ENCODE results near the gene SPINT2.

GRCh38 chr19:38321646-38322196 is 57.3 kb downstream of the SPINT2 start:
- TF ChIP-seq, protein P1, sequence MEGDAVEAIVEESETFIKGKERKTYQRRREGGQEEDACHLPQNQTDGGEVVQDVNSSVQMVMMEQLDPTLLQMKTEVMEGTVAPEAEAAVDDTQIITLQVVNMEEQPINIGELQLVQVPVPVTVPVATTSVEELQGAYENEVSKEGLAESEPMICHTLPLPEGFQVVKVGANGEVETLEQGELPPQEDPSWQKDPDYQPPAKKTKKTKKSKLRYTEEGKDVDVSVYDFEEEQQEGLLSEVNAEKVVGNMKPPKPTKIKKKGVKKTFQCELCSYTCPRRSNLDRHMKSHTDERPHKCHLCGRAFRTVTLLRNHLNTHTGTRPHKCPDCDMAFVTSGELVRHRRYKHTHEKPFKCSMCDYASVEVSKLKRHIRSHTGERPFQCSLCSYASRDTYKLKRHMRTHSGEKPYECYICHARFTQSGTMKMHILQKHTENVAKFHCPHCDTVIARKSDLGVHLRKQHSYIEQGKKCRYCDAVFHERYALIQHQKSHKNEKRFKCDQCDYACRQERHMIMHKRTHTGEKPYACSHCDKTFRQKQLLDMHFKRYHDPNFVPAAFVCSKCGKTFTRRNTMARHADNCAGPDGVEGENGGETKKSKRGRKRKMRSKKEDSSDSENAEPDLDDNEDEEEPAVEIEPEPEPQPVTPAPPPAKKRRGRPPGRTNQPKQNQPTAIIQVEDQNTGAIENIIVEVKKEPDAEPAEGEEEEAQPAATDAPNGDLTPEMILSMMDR (IDR thresholded peaks at IDR 0.05; ENCODE audit: low read length), result no peak
- TF ChIP-seq EZH2 (IDR thresholded peaks at IDR 0.05; ENCODE audit: borderline replicate concordance, low read length), result no peak

All from OCI-LY1 (cell line).